ENCODE results near the gene BLM. TPM values are rescaled to one million over a fixed set of nuclear protein-coding genes. Genes with fewer than 3 reads are reported as not detected.

Gene BLM
- total and polyA plus RNA-seq, 2 of the 13 experiments (the other 11 are each of a cell fraction or from before 2014, with no cell fraction given) = 5.1 to 11.8 TPM

DNA sequence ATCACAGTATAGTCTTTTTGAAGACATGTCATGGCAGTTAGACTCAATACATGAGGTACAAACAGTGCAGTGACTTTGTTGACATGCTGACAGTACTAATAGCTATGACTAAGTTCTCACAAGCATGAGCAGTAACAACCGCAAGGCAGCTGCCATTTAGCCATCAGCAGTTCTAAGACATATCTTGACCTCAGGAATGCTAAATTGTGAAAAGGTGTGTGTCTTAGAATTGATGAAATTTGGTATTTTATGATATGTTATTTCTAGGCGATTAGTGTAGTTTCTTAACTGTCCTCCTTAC is 90.6 kb downstream of the BLM start (continued):
- TF ChIP-seq, protein P1, sequence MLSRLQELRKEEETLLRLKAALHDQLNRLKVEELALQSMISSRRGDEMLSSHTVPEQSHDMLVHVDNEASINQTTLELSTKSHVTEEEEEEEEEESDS (CRISPR knock-in tag; IDR thresholded peaks at IDR 0.05; ENCODE audit: borderline replicate concordance) = no peak
- TF ChIP-seq NPAS2 (CRISPR knock-in tag; IDR thresholded peaks at IDR 0.05; ENCODE audit: borderline replicate concordance) = no peak
- TF ChIP-seq REXO4 (CRISPR knock-in tag; IDR thresholded peaks at IDR 0.05; ENCODE audit: borderline replicate concordance) = no peak
- TF ChIP-seq ZNF639 (CRISPR knock-in tag; conservative IDR thresholded peaks at IDR 0.05) = no peak
- no peak for TF ChIP-seq ZNF766 (CRISPR knock-in tag; IDR thresholded peaks at IDR 0.05; ENCODE audit: borderline replicate concordance)
- no peak for TF ChIP-seq SP2 (CRISPR knock-in tag; IDR thresholded peaks at IDR 0.05)
- TF ChIP-seq, protein P2, sequence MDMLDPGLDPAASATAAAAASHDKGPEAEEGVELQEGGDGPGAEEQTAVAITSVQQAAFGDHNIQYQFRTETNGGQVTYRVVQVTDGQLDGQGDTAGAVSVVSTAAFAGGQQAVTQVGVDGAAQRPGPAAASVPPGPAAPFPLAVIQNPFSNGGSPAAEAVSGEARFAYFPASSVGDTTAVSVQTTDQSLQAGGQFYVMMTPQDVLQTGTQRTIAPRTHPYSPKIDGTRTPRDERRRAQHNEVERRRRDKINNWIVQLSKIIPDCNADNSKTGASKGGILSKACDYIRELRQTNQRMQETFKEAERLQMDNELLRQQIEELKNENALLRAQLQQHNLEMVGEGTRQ (IDR thresholded peaks at IDR 0.05; ENCODE audit: low read depth, low read length) = no peak
- TF ChIP-seq, protein P2 (CRISPR knock-in tag; IDR thresholded peaks at IDR 0.05; ENCODE audit: borderline replicate concordance) = no peak
- TF ChIP-seq ZNF768 (CRISPR knock-in tag; IDR thresholded peaks at IDR 0.05) = no peak
- TF ChIP-seq NR2F6 (IDR thresholded peaks at IDR 0.05) = no peak
- TF ChIP-seq NR2F6 (CRISPR knock-in tag; IDR thresholded peaks at IDR 0.05) = no peak
- TF ChIP-seq ZSCAN21 (CRISPR knock-in tag; IDR thresholded peaks at IDR 0.05; ENCODE audit: borderline replicate concordance) = no peak
- TF ChIP-seq YEATS2 (CRISPR knock-in tag; IDR thresholded peaks at IDR 0.05; ENCODE audit: borderline replicate concordance) = no peak

All from HepG2 (cell line).